Endothelial cell of umbilical vein (primary cell): ENCODE measurements around the gene SH3RF3. TPM values are rescaled to one million over a fixed set of nuclear protein-coding genes. Genes with fewer than 3 reads are reported as not detected.

Experiments used
- BruUV-seq: library from RNA; stranded (reverse); fragments of 400-500 nt; replicated peaks from 2 replicates; lab custom pipeline; 2021; lab: Mats Ljungman, UMichigan
- CTCF ChIA-PET: fragments of 300-600, 350-600 bp; sonication (Branson Sonifier 250); formaldehyde crosslinking; loops from one replicate; lab custom pipeline; 2021; ENCODE audit warnings: antibody characterized with exemption, inconsistent platforms; lab: Charles Lee
- POLR2A ChIA-PET: fragments of 300-600, 350-600 bp; sonication (Branson Sonifier 250); formaldehyde crosslinking; loops from one replicate; lab custom pipeline; 2021; ENCODE audit warnings: antibody characterized with exemption, inconsistent platforms; lab: Charles Lee
- DNase-seq: peaks from one replicate; pipeline ENCODE4 v3.0.0-alpha.2; 2011; ENCODE audit warnings: low read depth, low spot score
- FAIRE-seq: peaks from 2 replicates; lab custom pipeline; 2011; peaks lifted over from hg19 to GRCh38; lab: Jason Lieb, UNC
- H2AFZ ChIP-seq: 2 replicates; pipeline ENCODE4 v1.6.0; 2012; ENCODE audit warnings: low read depth, low read length, control low read depth, inconsistent platforms
- H3K27ac ChIP-seq: 2 replicates; pipeline ENCODE4 v1.5.1; 2011; ENCODE audit warnings: low read depth, mild to moderate bottlenecking, control low read depth, low read length, moderate library complexity; ENCODE audit not compliant: insufficient read depth
- H3K27me3 ChIP-seq, 2 experiments: 2 replicates each; pipeline versions ENCODE4 v1.6.0 to v1.6.1; 2011; ENCODE audit warnings: low read length in 2 of 2, mixed read lengths in 1 of 2; ENCODE audit not compliant: control insufficient read depth in 2 of 2, insufficient read depth in 2 of 2
- H3K36me3 ChIP-seq, 2 experiments: 2 replicates in 1 of 2; 3 replicates in 1 of 2; pipeline ENCODE4 v1.5.1; 2011; ENCODE audit warnings: low read length in 2 of 2, mild to moderate bottlenecking in 1 of 2, moderate library complexity in 1 of 2; ENCODE audit not compliant: control insufficient read depth in 2 of 2, insufficient read depth in 2 of 2; ENCODE audit errors: extremely low read depth in 1 of 2
- H3K4me1 ChIP-seq: 3 replicates; pipeline ENCODE4 v1.5.1; 2011; ENCODE audit warnings: mild to moderate bottlenecking, low read length; ENCODE audit not compliant: control insufficient read depth, insufficient read depth; ENCODE audit errors: extremely low read depth
- H3K4me2 ChIP-seq: 2 replicates; pipeline ENCODE4 v1.6.1; 2011; ENCODE audit warnings: low read length, control low read depth, mixed read lengths; ENCODE audit not compliant: insufficient read depth
- H3K4me3 ChIP-seq, 3 experiments: fragments of 200-600 bp in 1 of 3; sonication (generic), shearing (Covaris generic) in 1 of 3; replicated peaks in 1 of 3; 2 replicates each; pipeline ENCODE4 v1.5.1; 2011 to 2016; ENCODE audit warnings: control low read depth in 3 of 3, low read length in 3 of 3, mild to moderate bottlenecking in 2 of 3, inconsistent platforms in 1 of 3, low read depth in 1 of 3, moderate library complexity in 1 of 3; ENCODE audit not compliant: insufficient read depth in 1 of 3
- H3K79me2 ChIP-seq: 2 replicates; pipeline ENCODE4 v1.6.0; 2012; ENCODE audit warnings: low read length, inconsistent platforms; ENCODE audit not compliant: control insufficient read depth, insufficient read depth
- H3K9ac ChIP-seq: replicated peaks from 2 replicates; pipeline ENCODE3; 2011; ENCODE audit warnings: low read length, control low read depth; ENCODE audit not compliant: insufficient read depth; ENCODE audit errors: extremely low read depth
- H3K9me1 ChIP-seq: replicated peaks from 3 replicates; pipeline ENCODE4 v1.6.0; 2011; ENCODE audit warnings: mild to moderate bottlenecking, low read length; ENCODE audit not compliant: control insufficient read depth, insufficient read depth; ENCODE audit errors: extremely low read depth
- H3K9me3 ChIP-seq: replicated peaks from 2 replicates; pipeline ENCODE4 v1.5.1; 2012; ENCODE audit warnings: low read length, inconsistent platforms; ENCODE audit not compliant: control insufficient read depth, insufficient read depth
- H4K20me1 ChIP-seq: replicated peaks from 2 replicates; pipeline ENCODE3; 2011; ENCODE audit warnings: mild to moderate bottlenecking, low read length; ENCODE audit not compliant: control insufficient read depth, insufficient read depth; ENCODE audit errors: extremely low read depth
- CTCF ChIP-seq, 2 donors: IDR thresholded peaks; 1 replicate in 1 of 2; 2 replicates in 1 of 2; pipeline ENCODE4 v1.5.1; 2011; ENCODE audit warnings: low read length in 2 of 2, mild to moderate bottlenecking in 2 of 2, moderate library complexity in 2 of 2, control low read depth in 1 of 2, inconsistent platforms in 1 of 2, low read depth in 1 of 2; ENCODE audit not compliant: insufficient read depth in 1 of 2; ENCODE audit errors: extremely low read depth in 1 of 2
- EZH2 ChIP-seq: IDR thresholded peaks from 2 replicates; pipeline ENCODE4 v1.6.1; 2012; ENCODE audit warnings: borderline replicate concordance, low read depth, mild to moderate bottlenecking, moderate library complexity, low read length, inconsistent platforms; ENCODE audit not compliant: severe bottlenecking
- FOS ChIP-seq: IDR thresholded peaks from 2 replicates; pipeline ENCODE4 v1.6.1; 2011; ENCODE audit warnings: mild to moderate bottlenecking, low read length, moderate library complexity, borderline replicate concordance; ENCODE audit not compliant: insufficient read depth
- GATA2 ChIP-seq: IDR thresholded peaks from 2 replicates; pipeline ENCODE4 v1.7.0; 2011; ENCODE audit warnings: low read depth, mild to moderate bottlenecking, moderate library complexity, mixed read lengths, low read length; ENCODE audit not compliant: insufficient read length, insufficient read depth
- JUN ChIP-seq: IDR thresholded peaks from 2 replicates; pipeline ENCODE4 v1.6.1; 2011; ENCODE audit warnings: borderline replicate concordance, low read depth; ENCODE audit not compliant: insufficient read length, insufficient read depth
- MAX ChIP-seq: IDR thresholded peaks from 2 replicates; pipeline ENCODE4 v1.6.1; 2011; ENCODE audit not compliant: insufficient read depth, insufficient read length
- MYC ChIP-seq: IDR thresholded peaks from one replicate; pipeline ENCODE4 v1.6.1; 2011; ENCODE audit warnings: mild to moderate bottlenecking, low read depth, low read length
- POLR2A ChIP-seq: IDR thresholded peaks from 2 replicates; pipeline ENCODE4 v1.6.1; 2012; ENCODE audit warnings: low read depth, mild to moderate bottlenecking, control low read depth, low read length
- POLR2AphosphoS5 ChIP-seq: IDR thresholded peaks from 2 replicates; pipeline ENCODE4 v1.6.1; 2012; ENCODE audit warnings: low read depth, mild to moderate bottlenecking, control low read depth, low read length, moderate library complexity; ENCODE audit not compliant: insufficient read depth
- dilution Hi-C: fragments of 300-500 bp; cut with MboI; formaldehyde crosslinking; loops from one replicate; pipeline ENCODE4 v1.15.0; 2019; ENCODE audit warnings: low sequenced_read_pairs; ENCODE audit not compliant: extremely low pct_ligation_motif_present
- intact Hi-C: fragments of 100-400 bp; cut with micrococcal nuclease; formaldehyde crosslinking; loops from one replicate; pipeline ENCODE4 v1.10.0; 2022
- polyA plus RNA-seq, 4 experiments: library from polyadenylated mRNA; depleted of rRNA in 3 of 4; stranded (reverse) in 3 of 4; unstranded in 1 of 4; fragments of >200 nt; gene quantifications; 2 replicates each; pipeline versions ENCODE4 v1.2.1 to v1.2.3, GENCODE V29; 2011 to 2012; ENCODE audit warnings: missing spikeins in 1 of 4
- total RNA-seq: library from RNA; stranded (reverse); gene quantifications from 2 replicates; pipeline ENCODE4 v1.2.3, GENCODE V29; 2021

SH3RF3 gene
- total and polyA plus RNA-seq, 2 donors (not counting 3 experiments of a cell fraction or from before 2014, with no cell fraction given), result 3.8 to 14.7 TPM

GRCh38 chr2:109409321-109410038, 280.5 kb downstream of the SH3RF3 start:
- H4K20me1 ChIP-seq, result no peaks in the 10 kb centered on the region
- H3K27me3 ChIP-seq, result no peaks in the 10 kb centered on the region
- no peak overlapping the region for H3K27ac ChIP-seq
- no peaks in the 10 kb centered on the region for H3K4me1 ChIP-seq
- BruUV-seq, result no TSS peak
- H3K4me2 ChIP-seq, result no peak overlapping the region
- TF ChIP-seq CTCF (IDR thresholded peaks at IDR 0.05; ENCODE audit: extremely low read depth in 1 of 2, insufficient read depth in 1 of 2, low read depth in 1 of 2, low read length in 2 of 2), result no peak
- intact Hi-C loops (no loop called here), dilution Hi-C loops (no loop called here)
- H3K4me3 ChIP-seq, result no peak overlapping the region
- FAIRE-seq, result no peak
- no peaks in the 10 kb centered on the region for H3K9me1 ChIP-seq
- no peak for DNase-seq
- no peak overlapping the region for H2AFZ ChIP-seq
- no peaks in the 10 kb centered on the region for H3K79me2 ChIP-seq
- H3K9me3 ChIP-seq, result no peaks in the 10 kb centered on the region
- no peaks in the 10 kb centered on the region for H3K36me3 ChIP-seq
- POLR2A ChIA-PET, result no interaction called here
- CTCF ChIA-PET, result interaction anchor here (1.5 to 2.4 kb wide), 2 partner anchors 101 to 260 kb away, joined by 3 to 8 read pairs; no protein-coding TSS in a partner anchor
- no peak overlapping the region for H3K9ac ChIP-seq

- ChIA-PET CTCF (interaction anchor here (2.4 kb wide), 1 partner anchor 100 kb away, joined by 8 read pairs; no protein-coding TSS in a partner anchor), POLR2A (no interaction called here)
- H3K9ac ChIP-seq, result no peak overlapping the region
- no peak overlapping the region for H3K4me2 ChIP-seq
- H3K4me1 ChIP-seq, result no peaks in the 10 kb centered on the region
- DNase-seq (no peak), FAIRE-seq (no peak)
- no peak overlapping the region for H2AFZ ChIP-seq
- TF ChIP-seq MYC (no peak), GATA2 (no peak), POLR2A (no peak), CTCF (IDR thresholded peaks at IDR 0.05; ENCODE audit: extremely low read depth in 1 of 2, insufficient read depth in 1 of 2, low read depth in 1 of 2, low read length in 2 of 2) (no peak), POLR2AphosphoS5 (no peak), FOS (no peak), EZH2 (no peak), MAX (no peak), JUN (no peak)
- no TSS peak for BruUV-seq
- H3K79me2 ChIP-seq, result no peaks in the 10 kb centered on the region
- no peak overlapping the region for H3K27ac ChIP-seq
- no peaks in the 10 kb centered on the region for H3K27me3 ChIP-seq
- H4K20me1 ChIP-seq, result no peaks in the 10 kb centered on the region
- dilution Hi-C loops (no loop called here), intact Hi-C loops (no loop called here)
- no peaks in the 10 kb centered on the region for H3K9me3 ChIP-seq
- H3K4me3 ChIP-seq, result no peak overlapping the region
- H3K36me3 ChIP-seq, result no peaks in the 10 kb centered on the region
- no peaks in the 10 kb centered on the region for H3K9me1 ChIP-seq
Measured at GRCh38 chr2:109410039-109410815, 281.2 kb downstream of the SH3RF3 start.
